Measurements from ENCODE around the gene BRSK2.

DNA sequence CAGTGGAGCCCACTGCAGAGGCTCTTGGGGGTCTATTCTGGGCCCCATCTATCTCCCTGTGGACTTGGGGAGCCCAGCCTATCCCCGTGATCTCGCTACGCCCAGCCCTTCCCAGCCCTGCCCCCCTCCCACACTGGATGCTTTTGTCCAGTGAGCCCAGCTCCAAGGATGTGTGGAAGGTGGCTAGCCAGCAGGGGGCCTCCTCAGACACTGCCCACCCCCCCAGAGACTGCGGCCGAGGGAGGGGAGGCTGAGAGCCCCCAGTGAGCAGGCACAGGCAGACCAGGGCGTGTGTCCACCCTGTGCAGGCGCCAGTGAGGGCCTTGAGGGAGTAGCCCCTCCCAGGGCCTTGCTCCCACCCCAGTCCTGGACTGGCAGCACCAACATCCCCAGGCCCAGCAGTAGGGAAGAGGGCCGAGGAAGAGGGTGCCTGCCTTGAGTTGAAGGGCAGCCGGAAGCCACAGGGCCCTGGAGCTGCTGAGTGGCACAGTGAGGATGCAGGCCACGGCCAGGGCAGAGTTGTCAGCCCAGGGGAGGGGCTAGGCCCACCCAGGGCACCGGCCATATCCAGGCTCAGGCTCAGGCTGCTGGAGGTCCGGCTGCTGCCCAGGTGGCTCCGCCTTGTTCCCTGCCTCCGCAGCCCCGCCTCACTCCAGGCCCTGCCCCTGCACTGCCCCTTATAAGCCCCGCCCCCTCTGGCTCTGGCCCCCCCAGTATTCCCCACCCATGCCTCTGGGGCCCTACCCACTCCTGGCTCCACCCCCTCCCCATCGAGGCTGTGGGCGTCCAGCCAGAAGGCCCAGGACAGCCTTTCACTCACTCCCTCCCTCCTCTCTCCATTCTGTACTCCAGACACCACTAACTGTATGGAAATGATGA, 68.8 kb downstream of the BRSK2 start:
- TF ChIP-seq EZH2phosphoT487 (IDR thresholded peaks at IDR 0.05; ENCODE audit: insufficient read depth, low read depth): no peak
- TF ChIP-seq EZH2 (IDR thresholded peaks at IDR 0.05; ENCODE audit: insufficient read depth, poor library complexity, severe bottlenecking): no peak

All from GM23248 (cell line).